OCI-LY1 (cell line): ENCODE results near the gene PSEN1.

Experiments
- CTCF ChIP-seq: fragments of 200-600 bp; sonication (generic), shearing (Covaris generic); IDR thresholded peaks from 2 replicates; pipeline ENCODE4 v1.5.1; 2017; ENCODE audit warnings: mild to moderate bottlenecking, antibody characterized with exemption, low read length, moderate library complexity, mixed read lengths
- EZH2 ChIP-seq: fragments of 200-600 bp; sonication (generic), shearing (Covaris generic); IDR thresholded peaks from 2 replicates; pipeline ENCODE4 v1.8.0; 2017; ENCODE audit warnings: borderline replicate concordance, mixed run types, mild to moderate bottlenecking, antibody characterized with exemption, low read length, moderate library complexity, mixed read lengths

GRCh38 chr14:73207615-73208014 lies 71.3 kb downstream of the PSEN1 start:
- no peak for TF ChIP-seq CTCF
- TF ChIP-seq EZH2, result no peak
